Astrocyte (in vitro differentiated cells and primary cell): ENCODE results near the gene ARSJ. TPM values are rescaled to one million over a fixed set of nuclear protein-coding genes. Genes with fewer than 3 reads are reported as not detected.

Source experiments
- DNase-seq: peaks from one replicate; pipeline ENCODE4 v3.0.0-alpha.2; 2010; ENCODE audit warnings: low read depth
- FAIRE-seq: peaks from 2 replicates; lab custom pipeline; 2011; peaks lifted over from hg19 to GRCh38; lab: Jason Lieb, UNC
- H2AFZ ChIP-seq: 2 replicates; pipeline ENCODE4 v1.6.0; 2012; ENCODE audit warnings: low read depth, low read length, inconsistent platforms
- H3K27ac ChIP-seq: 2 replicates; pipeline ENCODE4 v1.5.1; 2011; ENCODE audit warnings: low read depth, low read length, inconsistent platforms
- H3K27me3 ChIP-seq: 2 replicates; pipeline ENCODE4 v1.6.0; 2011; ENCODE audit warnings: low read length, inconsistent platforms; ENCODE audit not compliant: insufficient read depth
- H3K36me3 ChIP-seq: 2 replicates; pipeline ENCODE4 v1.5.1; 2011; ENCODE audit warnings: low read length, inconsistent platforms; ENCODE audit not compliant: insufficient read depth
- H3K4me1 ChIP-seq: 2 replicates; pipeline ENCODE4 v1.5.1; 2011; ENCODE audit warnings: low read length, inconsistent platforms; ENCODE audit not compliant: insufficient read depth
- H3K4me2 ChIP-seq: 2 replicates; pipeline ENCODE4 v1.6.0; 2012; ENCODE audit warnings: low read length, inconsistent platforms
- H3K4me3 ChIP-seq: 2 replicates; pipeline ENCODE4 v1.5.1; 2011; ENCODE audit warnings: low read depth, mild to moderate bottlenecking, low read length, inconsistent platforms; ENCODE audit not compliant: insufficient read depth
- H3K79me2 ChIP-seq: 2 replicates; pipeline ENCODE4 v1.6.0; 2012; ENCODE audit warnings: mild to moderate bottlenecking, low read length, inconsistent platforms; ENCODE audit not compliant: insufficient read depth
- H3K9ac ChIP-seq: 2 replicates; pipeline ENCODE4 v1.6.0; 2012; ENCODE audit warnings: mild to moderate bottlenecking, low read length, inconsistent platforms
- H3K9me3 ChIP-seq: 2 replicates; pipeline ENCODE4 v1.5.1; 2012; ENCODE audit warnings: low read depth, mild to moderate bottlenecking, low read length, inconsistent platforms; ENCODE audit not compliant: insufficient read depth
- H4K20me1 ChIP-seq: 2 replicates; pipeline ENCODE4 v1.6.0; 2012; ENCODE audit warnings: low read length, inconsistent platforms; ENCODE audit not compliant: insufficient read depth
- H3K27ac Mint-ChIP-seq: one replicate; pipeline ENCODE4 v1.8.0; 2021; ENCODE audit warnings: mild to moderate bottlenecking, mixed read lengths; ENCODE audit not compliant: unreplicated experiment
- H3K27me3 Mint-ChIP-seq: one replicate; pipeline ENCODE4 v1.8.0; 2021; ENCODE audit warnings: low read depth, mixed read lengths; ENCODE audit not compliant: unreplicated experiment
- H3K36me3 Mint-ChIP-seq: one replicate; pipeline ENCODE4 v1.8.0; 2021; ENCODE audit warnings: low read depth, mixed read lengths; ENCODE audit not compliant: unreplicated experiment
- H3K4me1 Mint-ChIP-seq: one replicate; pipeline ENCODE4 v1.8.0; 2021; ENCODE audit warnings: low read depth, mixed read lengths; ENCODE audit not compliant: unreplicated experiment
- H3K4me3 Mint-ChIP-seq: one replicate; pipeline ENCODE4 v1.8.0; 2021; ENCODE audit warnings: mild to moderate bottlenecking, moderate library complexity, mixed read lengths; ENCODE audit not compliant: unreplicated experiment
- H3K9me3 Mint-ChIP-seq: one replicate; pipeline ENCODE4 v1.8.0; 2021; ENCODE audit warnings: mild to moderate bottlenecking, mixed read lengths; ENCODE audit not compliant: unreplicated experiment
- CTCF ChIP-seq: IDR thresholded peaks from 2 replicates; pipeline ENCODE4 v1.5.1; 2011; ENCODE audit warnings: low read depth, mild to moderate bottlenecking, inconsistent platforms, low read length, moderate library complexity; ENCODE audit not compliant: insufficient read depth
- EZH2 ChIP-seq: IDR thresholded peaks from 2 replicates; pipeline ENCODE4 v1.6.1; 2012; ENCODE audit warnings: mild to moderate bottlenecking, low read length, inconsistent platforms; ENCODE audit not compliant: insufficient read depth
- total RNA-seq: library from RNA; stranded (reverse); gene quantifications from 2 replicates; pipeline ENCODE4 v1.2.1, GENCODE V29; 2021

The ARSJ gene
- total RNA-seq, 1 donor from 2014 or later = 66.5 TPM

GRCh38 chr4:113998531-113998930 lies 19.1 kb upstream of the ARSJ start:
- no peak overlapping the region for H3K4me2 ChIP-seq
- H2AFZ ChIP-seq = no peak overlapping the region
- no peaks in the 10 kb centered on the region for H3K27me3 ChIP-seq
- FAIRE-seq (no peak), DNase-seq (no peak)
- peaks cover 8% of the 10 kb centered on the region for H3K4me1 Mint-ChIP-seq
- no peak overlapping the region for H3K4me3 ChIP-seq
- H3K79me2 ChIP-seq = no peaks in the 10 kb centered on the region
- H3K27ac Mint-ChIP-seq = no peak overlapping the region
- H3K36me3 ChIP-seq = no peaks in the 10 kb centered on the region
- H3K4me1 ChIP-seq = peaks cover 6% of the 10 kb centered on the region
- H3K4me3 Mint-ChIP-seq = no peak overlapping the region
- no peaks in the 10 kb centered on the region for H3K36me3 Mint-ChIP-seq
- H3K9me3 Mint-ChIP-seq = no peaks in the 10 kb centered on the region
- no peak overlapping the region for H3K27ac ChIP-seq
- H3K9me3 ChIP-seq = no peaks in the 10 kb centered on the region
- no peak overlapping the region for H3K9ac ChIP-seq
- no peaks in the 10 kb centered on the region for H4K20me1 ChIP-seq
- H3K27me3 Mint-ChIP-seq = no peaks in the 10 kb centered on the region
- TF ChIP-seq EZH2 = no peak
- TF ChIP-seq CTCF = no peak

- H3K27me3 Mint-ChIP-seq = no peaks in the 10 kb centered on the region
- H3K27ac ChIP-seq = no peak overlapping the region
- no peaks in the 10 kb centered on the region for H3K79me2 ChIP-seq
- no peaks in the 10 kb centered on the region for H3K9me3 ChIP-seq
- no peak for TF ChIP-seq EZH2
- no peak for TF ChIP-seq CTCF
- H3K4me3 Mint-ChIP-seq = no peak overlapping the region
- no peaks in the 10 kb centered on the region for H4K20me1 ChIP-seq
- DNase-seq = no peak
- H3K27me3 ChIP-seq = no peaks in the 10 kb centered on the region
- peaks cover 6% of the 10 kb centered on the region for H3K4me1 ChIP-seq
- H3K4me2 ChIP-seq = no peak overlapping the region
- no peak for FAIRE-seq
- no peak overlapping the region for H3K27ac Mint-ChIP-seq
- peaks cover 8% of the 10 kb centered on the region for H3K4me1 Mint-ChIP-seq
- no peak overlapping the region for H3K9ac ChIP-seq
- H3K36me3 Mint-ChIP-seq = no peaks in the 10 kb centered on the region
- H3K9me3 Mint-ChIP-seq = no peaks in the 10 kb centered on the region
- no peak overlapping the region for H3K4me3 ChIP-seq
- no peaks in the 10 kb centered on the region for H3K36me3 ChIP-seq
- H2AFZ ChIP-seq = no peak overlapping the region
Measured at GRCh38 chr4:113998079-113998478, 18.6 kb upstream of the ARSJ start.

- DNase-seq (no peak), FAIRE-seq (no peak)
- H3K27ac Mint-ChIP-seq = no peak overlapping the region
- no peak overlapping the region for H3K4me3 ChIP-seq
- no peak overlapping the region for H3K4me3 Mint-ChIP-seq
- H3K9me3 Mint-ChIP-seq = no peaks in the 10 kb centered on the region
- H3K36me3 ChIP-seq = no peaks in the 10 kb centered on the region
- peaks cover 6% of the 10 kb centered on the region for H3K4me1 ChIP-seq
- H3K27ac ChIP-seq = no peak overlapping the region
- H3K27me3 ChIP-seq = no peaks in the 10 kb centered on the region
- no peaks in the 10 kb centered on the region for H3K9me3 ChIP-seq
- no peaks in the 10 kb centered on the region for H3K27me3 Mint-ChIP-seq
- no peak for TF ChIP-seq CTCF
- TF ChIP-seq EZH2 = no peak
- no peaks in the 10 kb centered on the region for H3K79me2 ChIP-seq
- peaks cover 8% of the 10 kb centered on the region for H3K4me1 Mint-ChIP-seq
- H3K36me3 Mint-ChIP-seq = no peaks in the 10 kb centered on the region
- no peak overlapping the region for H2AFZ ChIP-seq
- no peaks in the 10 kb centered on the region for H4K20me1 ChIP-seq
- H3K9ac ChIP-seq = no peak overlapping the region
- H3K4me2 ChIP-seq = no peak overlapping the region
Measured at GRCh38 chr4:113997206-113997605, 17.8 kb upstream of the ARSJ start.
